Muscle of leg (tissue), 11 donors: ENCODE measurements around the gene RHOF. TPM values are rescaled to one million over a fixed set of nuclear protein-coding genes. Genes with fewer than 3 reads are reported as not detected.
"Not testable (repeated sequence)": the region's sequence is repeated elsewhere in the genome, so short reads cannot be mapped to it uniquely, and the experiment has no call there.

ENCODE experiments used
- DNase-seq: peaks from one replicate; pipeline ENCODE4 v3.0.0; 2013
- H3K27ac ChIP-seq: one replicate; pipeline ENCODE4 v1.5.1; 2013; ENCODE audit warnings: mild to moderate bottlenecking, low read length, control low read depth
- H3K27me3 ChIP-seq: one replicate; pipeline ENCODE4 v1.6.1; 2013; ENCODE audit warnings: low read length; ENCODE audit not compliant: control insufficient read depth, insufficient read depth
- H3K36me3 ChIP-seq: one replicate; pipeline ENCODE4 v1.6.1; 2013; ENCODE audit warnings: low read length; ENCODE audit not compliant: control insufficient read depth, insufficient read depth
- H3K4me1 ChIP-seq: one replicate; pipeline ENCODE4 v1.6.1; 2013; ENCODE audit warnings: low read length; ENCODE audit not compliant: control insufficient read depth, insufficient read depth
- H3K4me3 ChIP-seq: one replicate; pipeline ENCODE4 v1.5.1; 2013; ENCODE audit warnings: low read length, control low read depth
- H3K9me3 ChIP-seq: replicated peaks from 2 replicates; pipeline ENCODE4 v1.6.1; 2013; ENCODE audit warnings: low read depth, low read length; ENCODE audit not compliant: control insufficient read depth
- WGBS: methylation state at CpG from one replicate; pipeline ENCODE4 v1.1.5; 2013; ENCODE audit warnings: missing lambda C conversion rate; ENCODE audit not compliant: insufficient coverage; 5-methylcytosine and 5-hydroxymethylcytosine counted together
- polyA plus RNA-seq, 8 donors: library from polyadenylated mRNA; unstranded; fragments of 120-200 nt; gene quantifications; one replicate each; pipeline versions ENCODE4 v1.2.1 to v1.2.3, GENCODE V29; 2013; ENCODE audit warnings: inconsistent platforms in 1 of 8, low replicate concordance in 1 of 8; ENCODE audit not compliant: insufficient read length in 8 of 8, insufficient read depth in 1 of 8
- total RNA-seq: library from RNA; stranded (reverse); fragments of 120-200 nt; gene quantifications from one replicate; pipeline ENCODE4 v1.2.4, GENCODE V29; 2013

RHOF gene
- total and polyA plus RNA-seq, 9 donors, result 1.2 to 3.5 (median 2.1) TPM

DNA sequence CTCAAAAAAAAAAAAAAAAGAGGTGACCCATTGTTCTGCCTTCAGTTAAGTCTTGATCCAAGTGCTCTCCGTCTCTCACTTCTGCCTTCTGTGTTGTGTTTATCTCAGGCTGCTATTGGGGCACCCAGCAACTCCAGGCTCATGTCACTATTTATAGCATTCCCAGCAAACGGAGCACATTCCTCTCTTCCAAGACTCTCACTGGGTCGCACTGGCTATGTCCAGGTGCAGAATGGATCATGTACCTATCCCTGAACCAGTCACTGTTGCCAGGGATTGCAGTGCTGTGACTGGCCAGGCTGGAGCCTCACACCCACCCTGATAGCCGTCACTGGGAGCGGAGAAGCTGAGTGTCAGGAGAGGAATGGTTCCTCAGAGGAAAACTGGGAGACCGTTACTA, 31.2 kb downstream of the RHOF start:
- H3K27ac ChIP-seq, result peak overlapping the region; percentile 86
- peaks cover 36% of the 10 kb centered on the region for H3K4me1 ChIP-seq
- H3K9me3 ChIP-seq, result no peaks in the 10 kb centered on the region
- H3K4me3 ChIP-seq, result no peak overlapping the region
- DNase-seq, result peak; percentile 91
- WGBS, result 35% methylated on average over 4 of the region's 6 CpGs
- no peaks in the 10 kb centered on the region for H3K27me3 ChIP-seq
- H3K36me3 ChIP-seq, result peaks cover 31% of the 10 kb centered on the region

DNA sequence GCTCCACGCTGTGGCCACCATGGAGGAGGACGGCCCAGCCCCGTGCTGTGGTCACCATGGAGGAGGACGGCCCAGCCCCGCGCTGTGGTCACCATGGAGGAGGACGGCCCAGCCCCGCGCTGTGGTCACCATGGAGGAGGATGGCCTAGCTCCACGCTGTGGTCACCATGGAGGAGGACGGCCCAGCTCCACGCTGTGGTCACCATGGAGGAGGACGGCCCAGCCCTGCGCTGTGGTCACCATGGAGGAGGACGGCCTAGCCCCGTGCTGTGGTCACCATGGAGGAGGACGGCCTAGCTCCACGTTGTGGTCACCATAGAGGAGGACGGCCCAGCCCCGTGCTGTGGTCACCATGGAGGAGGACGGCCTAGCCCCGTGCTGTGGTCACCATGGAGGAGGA, 35.0 kb downstream of the RHOF start:
- H3K4me3 ChIP-seq, H3K27ac ChIP-seq, DNase-seq, H3K27me3 ChIP-seq, H3K9me3 ChIP-seq: not testable (repeated sequence)
- 93% methylated on average over 8 of the region's 22 CpGs for WGBS
- peaks cover 30% of the 10 kb centered on the region for H3K4me1 ChIP-seq
- H3K36me3 ChIP-seq, result peaks cover 31% of the 10 kb centered on the region

GRCh38 chr12:121755591-121755990, 37.9 kb downstream of the RHOF start:
- no peak for DNase-seq
- Histone ChIP-seq H3K9me3 (no peaks in the 10 kb centered on the region), H3K27ac (no peak overlapping the region), H3K36me3 (peaks cover 42% of the 10 kb centered on the region), H3K4me1 (peaks cover 12% of the 10 kb centered on the region), H3K4me3 (no peak overlapping the region), H3K27me3 (no peaks in the 10 kb centered on the region)
- WGBS, result 100% methylated on average over 1 of the region's 3 CpGs

- Histone ChIP-seq H3K4me1 (peaks cover 12% of the 10 kb centered on the region), H3K36me3 (peaks cover 46% of the 10 kb centered on the region), H3K27ac (no peak overlapping the region), H3K27me3 (no peaks in the 10 kb centered on the region), H3K4me3 (no peak overlapping the region), H3K9me3 (no peaks in the 10 kb centered on the region)
- WGBS, result 95% methylated on average over 6 of the region's 11 CpGs
- no peak for DNase-seq
These were observed 38.7 kb downstream of the RHOF start for GRCh38 chr12:121754836-121755235.

- no peak overlapping the region for H3K4me3 ChIP-seq
- peak; percentile 48 for DNase-seq
- H3K27ac ChIP-seq, result no peak overlapping the region
- H3K9me3 ChIP-seq, result no peaks in the 10 kb centered on the region
- peaks cover 12% of the 10 kb centered on the region for H3K4me1 ChIP-seq
- peaks cover 54% of the 10 kb centered on the region for H3K36me3 ChIP-seq
- WGBS, result 66% methylated on average over 12 of the region's 12 CpGs
- H3K27me3 ChIP-seq, result no peaks in the 10 kb centered on the region
These were observed 39.6 kb downstream of the RHOF start for GRCh38 chr12:121753844-121754264.

DNA sequence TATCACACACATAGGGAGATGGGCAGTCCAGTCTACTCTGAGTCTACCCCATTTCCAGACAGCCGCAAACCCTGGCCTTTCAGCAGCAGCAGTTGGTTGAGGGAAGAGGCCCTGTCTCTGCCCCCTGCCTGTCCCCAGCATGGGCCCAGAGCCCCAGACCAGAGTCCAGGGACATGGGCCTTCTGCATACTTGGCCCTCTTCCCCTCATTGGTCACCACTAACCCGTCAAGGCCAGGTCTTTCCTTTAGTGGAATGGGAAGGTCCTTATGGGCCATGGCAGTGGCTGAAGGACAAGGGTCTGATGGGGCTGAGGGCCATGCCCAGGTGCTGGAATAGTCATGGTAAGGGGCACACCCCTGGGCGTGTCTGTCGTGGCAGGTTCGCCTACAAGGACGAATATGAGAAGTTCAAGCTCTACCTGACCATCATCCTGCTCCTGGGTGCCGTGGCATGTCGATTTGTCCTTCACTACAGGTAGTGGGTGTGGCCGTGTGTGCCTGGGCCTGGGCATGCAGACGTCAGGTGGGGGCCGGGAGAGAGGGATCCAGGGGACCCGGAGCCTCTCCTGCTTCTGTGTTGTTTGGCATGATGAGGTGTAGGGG, 41.6 kb downstream of the RHOF start:
- Histone ChIP-seq H3K36me3 (peaks cover 52% of the 10 kb centered on the region), H3K27ac (no peak overlapping the region), H3K27me3 (no peaks in the 10 kb centered on the region), H3K9me3 (no peaks in the 10 kb centered on the region), H3K4me3 (no peak overlapping the region), H3K4me1 (peaks cover 12% of the 10 kb centered on the region)
- 93% methylated on average over 7 of the region's 12 CpGs for WGBS
- DNase-seq, result no peak

DNA sequence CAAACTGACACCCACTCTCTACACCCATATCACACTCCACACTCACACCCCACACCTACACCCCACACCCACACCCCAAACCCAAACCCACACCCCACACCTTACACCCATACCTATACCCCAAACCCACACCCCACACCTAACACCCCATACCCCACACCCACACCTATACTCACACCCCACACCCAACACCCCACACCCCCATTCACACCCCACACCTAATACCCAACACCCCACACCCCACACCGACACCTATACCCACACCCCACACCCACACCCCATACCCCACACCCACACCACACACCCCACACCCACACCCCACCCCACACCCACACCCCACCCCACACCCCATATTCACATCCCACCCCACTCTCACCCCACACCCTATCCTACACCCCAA, 42.5 kb downstream of the RHOF start:
- no CpG with 5 or more reads among the region's 1 CpG for WGBS
- DNase-seq, result no peak
- no peaks in the 10 kb centered on the region for H3K27me3 ChIP-seq
- no peak overlapping the region for H3K4me3 ChIP-seq
- H3K27ac ChIP-seq, result no peak overlapping the region
- H3K4me1 ChIP-seq, result peaks cover 12% of the 10 kb centered on the region
- H3K36me3 ChIP-seq, result peaks cover 47% of the 10 kb centered on the region
- no peaks in the 10 kb centered on the region for H3K9me3 ChIP-seq

DNA sequence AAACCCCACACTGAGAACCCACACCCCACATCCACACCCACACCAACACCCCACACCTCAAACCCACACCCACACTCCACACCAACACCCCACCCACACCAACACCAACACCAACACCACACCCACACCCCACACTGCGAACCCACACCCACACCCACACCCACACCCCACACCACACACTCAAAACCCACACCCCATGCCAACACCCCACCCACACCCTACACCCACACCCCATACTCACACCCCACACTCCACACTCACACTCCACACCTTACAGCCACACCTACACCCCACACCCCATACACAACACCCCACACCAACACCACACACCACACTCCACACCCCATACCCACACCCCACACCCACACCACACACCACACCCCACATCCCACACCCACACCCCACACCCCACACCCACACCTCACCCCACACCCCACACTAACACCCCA, 43.0 kb downstream of the RHOF start:
- no peak overlapping the region for H3K4me3 ChIP-seq
- H3K27me3 ChIP-seq, result no peaks in the 10 kb centered on the region
- no peak overlapping the region for H3K27ac ChIP-seq
- WGBS, result 86% methylated on average over 1 of the region's 1 CpG
- H3K9me3 ChIP-seq, result no peaks in the 10 kb centered on the region
- peaks cover 45% of the 10 kb centered on the region for H3K36me3 ChIP-seq
- no peak for DNase-seq
- H3K4me1 ChIP-seq, result peaks cover 12% of the 10 kb centered on the region

- Histone ChIP-seq H3K36me3 (peaks cover 46% of the 10 kb centered on the region), H3K27ac (no peak overlapping the region), H3K9me3 (no peaks in the 10 kb centered on the region), H3K4me3 (no peak overlapping the region), H3K27me3 (no peaks in the 10 kb centered on the region), H3K4me1 (peaks cover 8% of the 10 kb centered on the region)
- 65% methylated on average over 2 of the region's 10 CpGs for WGBS
- no peak for DNase-seq
These were observed 44.2 kb downstream of the RHOF start for GRCh38 chr12:121749267-121749666.

- H3K27me3 ChIP-seq, result no peaks in the 10 kb centered on the region
- H3K9me3 ChIP-seq, result no peaks in the 10 kb centered on the region
- H3K27ac ChIP-seq, result peak overlapping the region; percentile 8
- H3K4me1 ChIP-seq, result peaks cover 2% of the 10 kb centered on the region
- peak; percentile 61 for DNase-seq
- peaks cover 46% of the 10 kb centered on the region for H3K36me3 ChIP-seq
- WGBS, result 19% methylated on average over 6 of the region's 17 CpGs
- no peak overlapping the region for H3K4me3 ChIP-seq
These were observed 44.8 kb downstream of the RHOF start for GRCh38 chr12:121748571-121749265.
